ENCODE results near the gene PRPF4. TPM values are rescaled to one million over a fixed set of nuclear protein-coding genes. Genes with fewer than 3 reads are reported as not detected.

PRPF4 gene
- total RNA-seq, 4 donors from 2014 or later, result 17.7 to 25.8 (median 21.7) TPM

- H3K36me3 ChIP-seq, result no peaks in the 10 kb centered on the region
- no peak overlapping the region for H3K4me3 ChIP-seq (replicated peaks in 1 of 3)
- no peak for DNase-seq
- TF ChIP-seq CTCF (IDR thresholded peaks at IDR 0.05), result no peak
- TF ChIP-seq POLR2A (IDR thresholded peaks at IDR 0.05), result no peak
- no peaks in the 10 kb centered on the region for H3K27me3 ChIP-seq
- no peaks in the 10 kb centered on the region for H3K9me3 ChIP-seq
- intact Hi-C loops (cut with DNase I), result no loop called here
- H3K27ac ChIP-seq, result no peak overlapping the region
- 93 to 94% methylated on average over 4 of the region's 4 CpGs for WGBS, 2 donors
- peaks cover 0 to 6% of the 10 kb centered on the region in 2 donors for H3K4me1 ChIP-seq
These were observed 38.4 kb upstream of the PRPF4 start for GRCh38 chr9:113237026-113237425.

- WGBS, 2 donors, result 89 to 91% methylated on average over 10 of the region's 10 CpGs
- no peaks in the 10 kb centered on the region for H3K36me3 ChIP-seq
- no peak overlapping the region for H3K27ac ChIP-seq
- no peak for DNase-seq
- H3K4me1 ChIP-seq, result no peaks in the 10 kb centered on the region
- H3K27me3 ChIP-seq, result no peaks in the 10 kb centered on the region
- intact Hi-C loops (cut with DNase I), result no loop called here
- H3K9me3 ChIP-seq, result no peaks in the 10 kb centered on the region
- TF ChIP-seq POLR2A (IDR thresholded peaks at IDR 0.05), result no peak
- TF ChIP-seq CTCF (IDR thresholded peaks at IDR 0.05), result no peak
- H3K4me3 ChIP-seq (replicated peaks in 1 of 3), result no peak overlapping the region
These were observed 37.1 kb upstream of the PRPF4 start for GRCh38 chr9:113238202-113238858.

DNA sequence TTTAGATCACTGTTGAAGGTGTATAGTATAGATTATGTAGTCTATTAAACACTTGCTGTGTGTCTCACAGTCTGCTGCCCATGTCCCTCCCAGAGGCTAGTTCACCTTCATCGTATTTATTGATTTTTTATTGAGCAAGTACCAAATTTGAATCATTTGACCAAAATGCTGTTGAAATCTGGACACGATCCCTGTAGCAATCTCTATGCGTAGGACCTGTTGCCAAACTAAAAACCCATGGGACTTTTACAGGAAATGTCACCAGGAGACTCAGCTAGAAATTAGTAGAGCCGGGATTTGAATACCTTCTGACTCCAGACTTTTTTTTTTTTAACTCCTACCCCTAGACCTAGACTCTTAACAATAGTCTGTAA lies 36.6 kb upstream of the PRPF4 start:
- H3K27ac ChIP-seq, result no peak overlapping the region
- no peaks in the 10 kb centered on the region for H3K27me3 ChIP-seq
- TF ChIP-seq CTCF (IDR thresholded peaks at IDR 0.05), result no peak
- no peak for TF ChIP-seq POLR2A (IDR thresholded peaks at IDR 0.05)
- 75 to 78% methylated on average over 4 of the region's 4 CpGs for WGBS, 2 donors
- no peaks in the 10 kb centered on the region for H3K36me3 ChIP-seq
- no peak overlapping the region for H3K4me3 ChIP-seq (replicated peaks in 1 of 3)
- no peak for DNase-seq
- intact Hi-C loops (cut with DNase I), result no loop called here
- no peaks in the 10 kb centered on the region for H3K9me3 ChIP-seq
- H3K4me1 ChIP-seq, result no peaks in the 10 kb centered on the region

GRCh38 chr9:113241161-113241560 lies 34.3 kb upstream of the PRPF4 start:
- H3K9me3 ChIP-seq, result no peaks in the 10 kb centered on the region
- no peak for TF ChIP-seq POLR2A (IDR thresholded peaks at IDR 0.05)
- TF ChIP-seq CTCF (IDR thresholded peaks at IDR 0.05), result no peak
- no peaks in the 10 kb centered on the region for H3K4me1 ChIP-seq
- no peak overlapping the region for H3K27ac ChIP-seq
- no peak for DNase-seq
- 92 to 100% methylated on average over 2 of the region's 2 CpGs for WGBS, 2 donors
- no peaks in the 10 kb centered on the region for H3K36me3 ChIP-seq
- no peaks in the 10 kb centered on the region for H3K27me3 ChIP-seq
- no peak overlapping the region for H3K4me3 ChIP-seq (replicated peaks in 1 of 3)
- intact Hi-C loops (cut with DNase I), result no loop called here

DNA sequence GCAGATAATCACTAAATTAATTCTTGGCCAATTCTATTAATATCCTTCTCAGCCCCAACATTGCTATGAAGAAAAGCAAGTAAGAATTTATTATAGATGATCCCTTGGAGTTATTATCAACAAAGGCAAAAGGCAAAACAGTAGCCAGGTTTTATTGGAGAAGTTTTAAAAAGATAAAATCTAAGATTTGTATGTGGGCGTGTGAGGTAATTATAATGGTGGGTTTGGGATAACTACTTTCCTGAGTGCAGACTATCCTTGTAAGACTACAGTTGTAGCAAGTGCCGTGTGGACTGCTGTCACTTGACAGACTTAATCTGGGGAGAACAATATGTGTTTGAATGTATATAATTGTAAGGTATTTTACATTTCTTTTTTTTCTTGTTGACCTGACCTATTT lies 30.9 kb upstream of the PRPF4 start:
- no peak overlapping the region for H3K27ac ChIP-seq
- TF ChIP-seq CTCF (IDR thresholded peaks at IDR 0.05), result no peak
- no peak for TF ChIP-seq POLR2A (IDR thresholded peaks at IDR 0.05)
- no peak overlapping the region for H3K4me3 ChIP-seq (replicated peaks in 1 of 3)
- intact Hi-C loops (cut with DNase I), result no loop called here
- no peaks in the 10 kb centered on the region for H3K36me3 ChIP-seq
- no peak for DNase-seq
- H3K27me3 ChIP-seq, result no peaks in the 10 kb centered on the region
- WGBS, 2 donors, result 96 to 99% methylated on average over 2 of the region's 2 CpGs
- no peaks in the 10 kb centered on the region for H3K9me3 ChIP-seq
- no peaks in the 10 kb centered on the region for H3K4me1 ChIP-seq

Measured in thyroid gland (tissue), 4 donors.